ENCODE measurements around the gene DLGAP4.

Gene DLGAP4

GRCh38 chr20:36546111-36546736 is 240.1 kb downstream of the DLGAP4 start:
- DNase-seq, result no peak

DNA sequence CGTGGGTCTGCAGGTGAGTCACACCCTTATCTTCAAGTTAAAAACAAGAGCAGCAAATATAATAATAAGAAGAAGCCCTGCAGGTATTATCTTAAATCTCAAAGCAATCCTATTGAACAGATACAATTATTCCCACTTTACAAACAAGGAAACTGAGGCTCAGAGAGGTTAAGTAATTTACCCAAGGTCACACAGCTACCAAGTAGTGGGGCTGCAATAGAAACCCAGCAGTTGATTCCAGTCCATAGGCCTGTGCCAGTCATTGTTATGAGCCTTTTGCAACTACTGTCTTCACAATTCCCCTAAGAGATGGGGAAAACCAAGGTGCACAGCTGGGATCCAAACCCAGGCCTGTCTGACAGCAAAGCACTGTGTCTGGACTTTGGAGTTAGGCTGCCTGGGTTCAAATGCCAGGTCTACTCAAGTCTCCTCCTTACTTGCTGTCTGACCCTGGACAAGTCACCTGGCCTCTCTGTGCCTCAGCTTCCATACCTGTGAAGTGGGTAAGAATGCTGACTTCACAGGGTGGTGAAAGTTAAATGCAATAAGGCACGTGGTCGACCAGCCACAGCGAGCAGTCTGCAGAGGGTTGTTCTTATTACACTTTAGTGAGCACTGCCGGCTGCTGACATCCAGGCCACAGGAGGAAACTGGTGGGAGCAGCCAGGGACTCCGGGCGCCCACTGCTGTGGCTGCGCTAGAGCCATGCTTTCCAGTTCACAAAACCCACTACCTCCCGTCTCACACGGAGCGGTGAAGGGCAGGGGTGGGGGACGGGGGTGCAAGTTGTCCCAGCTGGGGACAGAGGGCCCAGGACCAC is 241.3 kb downstream of the DLGAP4 start:
- DNase-seq, result no peak

DNA sequence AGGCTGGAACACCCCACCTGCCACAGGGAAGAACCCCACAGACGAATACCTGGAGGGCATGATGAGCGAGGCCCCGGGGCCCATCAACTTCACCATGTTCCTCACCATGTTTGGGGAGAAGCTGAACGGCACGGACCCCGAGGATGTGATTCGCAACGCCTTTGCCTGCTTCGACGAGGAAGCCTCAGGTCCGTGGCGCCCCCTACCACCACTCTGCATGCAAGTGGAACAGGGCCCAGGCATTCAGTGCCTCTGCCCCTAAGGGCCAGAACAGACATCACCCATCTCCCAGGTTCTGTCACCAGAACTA is 241.8 kb downstream of the DLGAP4 start:
- DNase-seq, result no peak

- no peak for DNase-seq
Measured at GRCh38 chr20:36548704-36549627, 242.8 kb downstream of the DLGAP4 start.

DNA sequence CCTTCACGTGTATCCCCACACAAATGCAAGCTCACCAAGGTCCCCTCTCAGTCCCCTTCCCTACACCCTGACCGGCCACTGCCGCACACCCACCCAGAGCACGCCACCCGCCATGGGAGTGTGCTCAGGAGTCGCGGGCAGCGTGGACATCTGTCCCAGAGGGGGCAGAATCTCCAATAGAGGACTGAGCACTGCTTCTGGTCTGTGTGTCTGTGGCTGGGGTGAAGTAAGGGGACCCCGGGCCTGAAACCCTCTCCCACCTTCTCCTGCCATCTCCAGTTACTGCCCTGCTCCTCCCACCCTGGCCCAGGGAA is 243.4 kb downstream of the DLGAP4 start:
- no peak for DNase-seq

DNA sequence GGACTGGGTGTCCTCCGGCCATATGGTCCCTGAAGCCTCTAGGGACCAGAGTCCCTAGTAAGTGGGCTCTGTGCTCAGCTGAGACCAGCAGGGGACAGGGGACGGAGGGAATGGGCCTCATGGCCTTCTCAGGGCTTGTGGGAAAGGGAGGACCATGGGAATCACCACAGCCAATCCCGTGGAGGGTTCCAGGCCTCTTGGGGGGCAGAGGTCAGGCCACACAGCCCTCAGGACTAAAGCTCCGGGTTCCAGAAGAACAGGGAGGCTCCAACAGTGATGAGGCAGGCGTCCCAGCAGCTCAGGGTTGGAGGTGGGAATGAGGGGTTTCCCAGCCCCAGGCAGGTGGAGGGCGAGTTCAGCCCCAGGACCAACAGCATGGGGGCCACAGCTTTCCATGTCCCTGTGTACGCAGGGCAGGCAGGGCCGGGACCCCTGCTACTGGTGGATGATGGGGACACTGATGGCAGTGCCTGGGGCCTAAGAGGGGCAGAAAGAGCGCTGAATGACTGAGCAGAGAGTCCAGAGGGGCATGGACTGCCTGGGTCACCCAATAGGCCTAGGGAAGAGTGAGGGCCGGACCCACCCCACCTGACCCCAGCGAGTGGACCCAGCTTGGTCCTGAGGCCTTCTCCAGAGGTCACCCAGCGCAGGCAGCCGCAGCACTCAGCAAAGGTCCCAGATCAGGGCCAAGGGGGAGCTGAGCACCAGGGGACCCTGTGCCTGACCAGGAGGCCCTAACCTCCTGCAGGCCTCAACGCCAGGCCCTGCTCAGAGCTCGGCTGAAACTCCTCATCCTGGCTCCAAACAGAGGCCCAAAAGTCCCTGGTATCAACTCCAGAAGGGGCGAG is 244.0 kb downstream of the DLGAP4 start:
- no peak for DNase-seq

- no peak for DNase-seq
Measured at GRCh38 chr20:36550790-36551299, 244.7 kb downstream of the DLGAP4 start.

DNA sequence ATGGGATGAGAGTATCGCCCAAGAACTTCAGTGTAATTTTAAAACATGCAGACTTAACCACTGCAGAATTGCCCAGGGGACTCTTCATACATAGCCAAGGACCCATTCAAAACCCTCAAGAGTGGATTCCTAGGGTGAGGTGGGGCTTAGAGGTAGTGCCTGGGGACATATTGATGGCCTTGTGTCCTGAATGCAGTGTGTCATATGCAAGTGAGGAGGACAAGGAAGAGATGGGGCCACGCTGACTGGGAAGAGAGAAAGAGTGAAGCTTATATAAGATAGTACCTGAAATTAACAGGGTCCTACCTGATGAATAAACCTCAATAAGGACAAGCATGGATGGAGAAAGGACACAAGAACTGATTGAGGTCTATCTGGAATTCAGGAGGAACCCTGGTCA is 249.1 kb downstream of the DLGAP4 start:
- no peak for DNase-seq

DNA sequence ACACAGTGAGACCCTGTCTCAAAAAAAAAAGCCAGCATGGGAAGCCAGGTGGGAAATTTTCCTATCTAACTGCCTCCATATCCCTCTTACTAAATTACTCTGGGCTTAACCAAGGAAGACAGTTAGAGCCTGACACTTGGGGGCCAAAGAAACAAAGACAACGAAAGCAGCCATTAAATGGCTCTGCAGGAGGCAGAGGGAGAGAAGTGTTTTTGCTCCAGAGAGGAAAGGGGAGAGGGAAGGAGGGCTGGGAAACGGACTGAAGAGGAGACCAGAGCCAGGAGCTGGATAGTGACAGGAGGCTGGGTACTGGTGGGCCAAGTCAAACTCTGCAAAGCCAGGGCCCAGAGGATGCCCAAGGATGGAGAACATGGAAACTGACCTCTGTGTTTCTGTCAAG is 256.6 kb downstream of the DLGAP4 start:
- DNase-seq, result no peak

- no peak for DNase-seq
Measured at GRCh38 chr20:36563374-36563773, 257.2 kb downstream of the DLGAP4 start.

DNA sequence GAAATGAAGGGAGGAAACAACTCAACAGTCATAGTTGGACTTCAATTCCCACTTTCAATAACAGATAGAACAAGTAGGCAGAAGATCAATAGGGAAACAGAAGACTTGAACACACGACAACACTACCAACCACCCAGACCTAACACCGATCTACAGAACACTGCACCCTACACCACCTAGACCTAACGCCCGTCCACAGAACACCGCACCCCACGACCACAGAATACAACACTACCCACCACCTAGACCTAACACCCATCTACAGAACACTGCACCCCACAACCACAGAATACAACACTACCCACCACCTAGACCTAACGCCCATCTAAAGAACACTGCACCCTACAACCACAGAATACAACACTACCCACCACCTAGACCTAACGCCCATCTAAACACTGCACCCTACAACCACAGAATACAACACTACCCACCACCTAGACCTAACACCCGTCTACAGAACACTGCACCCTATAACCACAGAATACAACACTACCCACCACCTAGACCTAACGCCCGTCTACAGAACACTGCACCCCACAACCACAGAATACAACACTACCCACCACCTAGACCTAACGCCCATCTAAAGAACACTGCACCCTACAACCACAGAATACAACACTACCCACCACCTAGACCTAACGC is 258.1 kb downstream of the DLGAP4 start:
- peak; percentile 33 for DNase-seq

DNA sequence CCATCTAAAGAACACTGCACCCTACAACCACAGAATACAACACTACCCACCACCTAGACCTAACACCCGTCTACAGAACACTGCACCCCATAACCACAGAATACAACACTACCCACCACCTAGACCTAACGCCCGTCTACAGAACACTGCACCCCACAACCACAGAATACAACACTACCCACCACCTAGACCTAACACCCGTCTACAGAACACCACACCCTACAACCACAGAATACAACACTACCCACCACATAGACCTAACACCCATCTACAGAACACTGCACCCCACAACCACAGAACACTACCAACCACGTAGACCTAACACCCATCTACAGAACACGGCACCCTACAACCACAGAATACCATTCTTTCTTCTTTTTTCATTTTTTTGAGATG is 258.6 kb downstream of the DLGAP4 start:
- peak; percentile 45 for DNase-seq

DNA sequence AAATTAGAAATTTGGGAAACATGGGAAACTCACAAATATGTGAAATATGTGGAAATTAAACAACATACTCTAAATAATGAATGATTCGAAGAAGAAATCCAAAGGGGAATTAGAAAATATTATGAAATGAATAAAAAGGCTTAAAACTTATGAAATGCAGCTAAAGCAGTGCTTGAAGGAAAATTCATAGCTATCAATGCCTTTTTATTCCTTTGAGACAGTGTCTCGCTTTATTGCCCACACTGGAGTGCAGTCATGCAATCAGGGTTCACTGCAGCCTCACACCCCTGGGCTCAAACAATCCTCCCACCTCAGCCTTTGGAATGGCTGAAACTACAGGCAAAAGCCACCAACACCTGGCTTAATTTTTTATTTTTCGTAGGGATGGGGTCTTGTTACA is 259.4 kb downstream of the DLGAP4 start:
- DNase-seq, result no peak

DNA sequence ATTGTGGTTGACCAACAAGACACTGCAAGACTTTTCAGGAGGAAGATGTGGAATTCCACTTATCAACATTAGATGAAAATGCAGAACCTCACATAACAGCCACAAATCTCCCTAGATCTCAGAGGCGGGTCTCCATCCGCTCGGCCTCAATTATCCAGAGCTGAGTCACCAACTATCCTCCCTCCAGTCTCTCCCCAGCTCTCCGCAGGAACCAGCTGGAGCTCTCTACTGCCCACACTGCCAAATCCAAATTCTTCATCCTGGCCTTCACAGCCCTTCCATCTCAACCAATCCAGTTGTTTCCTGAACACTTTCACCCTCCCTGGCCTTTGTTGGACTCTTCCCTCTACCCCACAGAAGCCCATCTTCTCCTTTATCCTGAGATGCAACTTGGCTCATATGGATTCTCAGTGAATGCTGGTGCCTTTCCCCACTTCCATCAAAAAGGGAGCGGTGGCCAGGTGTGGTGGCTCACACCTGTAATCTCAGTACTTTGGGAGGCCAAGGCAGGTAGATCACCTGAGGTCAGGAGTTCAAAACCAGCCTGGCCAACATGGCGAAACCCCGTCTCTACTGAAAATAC is 263.8 kb downstream of the DLGAP4 start:
- no peak for DNase-seq

GRCh38 chr20:36571564-36572504 is 265.7 kb downstream of the DLGAP4 start:
- no peak for DNase-seq

- DNase-seq, result peak; percentile 68
Measured at GRCh38 chr20:36572701-36573102, 266.6 kb downstream of the DLGAP4 start.

- peak; percentile 93 for DNase-seq
Measured at GRCh38 chr20:36573103-36573797, 267.1 kb downstream of the DLGAP4 start, which contains the start of gene TGIF2. TSS of gene TGIF2 (plus strand) at chr20:36573597. CDS start at chr20:36578775, 5,178 bp downstream.

DNA sequence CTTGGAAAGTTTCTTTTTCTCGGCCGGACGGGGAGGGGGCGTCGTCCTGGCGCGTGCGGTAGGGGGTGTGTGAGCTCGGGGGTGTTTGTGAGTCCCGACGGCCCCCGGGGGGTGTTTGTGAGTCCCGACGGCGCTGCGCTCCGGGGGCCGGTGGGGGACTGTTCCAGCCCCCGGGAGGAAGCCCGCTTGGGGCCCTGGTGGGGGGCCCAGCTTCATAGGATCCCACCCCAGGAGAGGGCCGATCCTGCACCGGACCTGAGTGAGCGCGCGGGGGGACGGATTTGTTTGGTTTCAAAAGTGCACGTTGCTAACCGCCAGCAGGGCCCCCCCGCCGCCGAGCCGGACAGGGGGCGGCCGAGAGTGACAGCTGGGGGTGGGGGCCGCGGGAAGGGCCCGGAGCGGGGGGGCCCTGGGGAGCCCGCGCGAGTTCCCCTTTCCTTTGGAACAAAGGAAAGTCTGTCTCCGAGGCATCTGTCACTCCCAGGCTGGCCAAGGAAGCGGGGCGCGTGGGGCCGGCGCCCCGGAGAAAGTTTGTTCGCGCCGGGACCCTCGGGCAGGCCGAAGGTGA is 267.7 kb downstream of the DLGAP4 start:
- DNase-seq, result peak; percentile 51

- peak; percentile 62 for DNase-seq
Measured at GRCh38 chr20:36574366-36575135, 268.4 kb downstream of the DLGAP4 start.
